GM12872 (cell line): Measurements from ENCODE around the gene TNPO3.

Source experiments
- TF ChIP-seq, protein P1 (sequence below): IDR thresholded peaks from 3 replicates; pipeline ENCODE4 v1.5.1; 2011; ENCODE audit warnings: low read depth, mild to moderate bottlenecking, low read length, moderate library complexity; ENCODE audit not compliant: insufficient read depth

Gene TNPO3

DNA sequence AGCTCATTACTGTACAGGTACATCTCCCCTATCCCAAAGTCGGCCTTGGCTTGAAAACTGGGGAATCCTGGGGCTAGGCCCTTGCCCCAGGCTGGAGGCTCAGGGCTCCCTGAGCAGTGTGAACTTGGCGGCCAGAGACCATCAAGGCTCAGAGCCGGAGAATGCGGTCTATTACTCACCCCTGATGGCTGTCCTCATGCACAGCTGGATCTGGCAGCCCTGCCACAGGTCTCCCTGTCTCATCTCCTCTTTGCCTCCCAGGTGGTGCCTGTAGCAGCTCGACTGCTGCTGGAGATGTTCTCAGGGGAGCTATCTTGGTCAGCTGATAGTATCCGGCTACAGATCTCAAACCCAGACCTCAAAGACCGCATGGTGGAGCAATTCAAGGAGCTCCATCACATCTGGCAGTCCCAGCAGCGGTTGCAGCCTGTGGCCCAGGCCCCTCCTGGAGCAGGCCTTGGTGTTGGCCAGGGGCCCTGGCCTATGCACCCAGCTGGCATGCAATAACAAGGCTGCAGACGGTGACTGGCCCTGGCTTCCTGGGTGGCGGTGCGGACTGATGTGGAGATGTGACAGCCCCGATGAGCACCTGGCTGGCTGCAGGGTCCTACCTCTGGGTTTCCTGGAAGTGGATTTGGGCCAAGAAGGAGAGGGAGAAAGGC lies 106.5 kb downstream of the TNPO3 start:
- TF ChIP-seq, protein P1, sequence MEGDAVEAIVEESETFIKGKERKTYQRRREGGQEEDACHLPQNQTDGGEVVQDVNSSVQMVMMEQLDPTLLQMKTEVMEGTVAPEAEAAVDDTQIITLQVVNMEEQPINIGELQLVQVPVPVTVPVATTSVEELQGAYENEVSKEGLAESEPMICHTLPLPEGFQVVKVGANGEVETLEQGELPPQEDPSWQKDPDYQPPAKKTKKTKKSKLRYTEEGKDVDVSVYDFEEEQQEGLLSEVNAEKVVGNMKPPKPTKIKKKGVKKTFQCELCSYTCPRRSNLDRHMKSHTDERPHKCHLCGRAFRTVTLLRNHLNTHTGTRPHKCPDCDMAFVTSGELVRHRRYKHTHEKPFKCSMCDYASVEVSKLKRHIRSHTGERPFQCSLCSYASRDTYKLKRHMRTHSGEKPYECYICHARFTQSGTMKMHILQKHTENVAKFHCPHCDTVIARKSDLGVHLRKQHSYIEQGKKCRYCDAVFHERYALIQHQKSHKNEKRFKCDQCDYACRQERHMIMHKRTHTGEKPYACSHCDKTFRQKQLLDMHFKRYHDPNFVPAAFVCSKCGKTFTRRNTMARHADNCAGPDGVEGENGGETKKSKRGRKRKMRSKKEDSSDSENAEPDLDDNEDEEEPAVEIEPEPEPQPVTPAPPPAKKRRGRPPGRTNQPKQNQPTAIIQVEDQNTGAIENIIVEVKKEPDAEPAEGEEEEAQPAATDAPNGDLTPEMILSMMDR = no peak

DNA sequence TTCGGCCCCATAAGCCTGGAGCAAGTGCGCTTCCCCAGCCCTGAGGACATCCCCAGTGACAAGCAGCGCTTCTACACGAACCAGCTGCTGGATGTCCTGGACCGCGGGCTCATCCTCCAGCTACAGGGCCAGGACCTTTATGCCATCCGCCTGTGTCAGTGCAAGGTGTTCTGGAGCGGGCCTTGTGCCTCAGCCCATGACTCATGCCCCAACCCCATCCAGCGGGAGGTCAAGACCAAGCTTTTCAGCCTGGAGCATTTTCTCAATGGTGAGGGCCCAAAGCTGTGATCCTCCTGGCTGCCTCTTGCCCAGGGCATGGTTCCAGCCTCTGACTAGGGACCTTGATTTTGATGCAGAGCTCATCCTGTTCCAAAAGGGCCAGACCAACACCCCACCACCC lies 107.1 kb downstream of the TNPO3 start:
- TF ChIP-seq, protein P1 = no peak

DNA sequence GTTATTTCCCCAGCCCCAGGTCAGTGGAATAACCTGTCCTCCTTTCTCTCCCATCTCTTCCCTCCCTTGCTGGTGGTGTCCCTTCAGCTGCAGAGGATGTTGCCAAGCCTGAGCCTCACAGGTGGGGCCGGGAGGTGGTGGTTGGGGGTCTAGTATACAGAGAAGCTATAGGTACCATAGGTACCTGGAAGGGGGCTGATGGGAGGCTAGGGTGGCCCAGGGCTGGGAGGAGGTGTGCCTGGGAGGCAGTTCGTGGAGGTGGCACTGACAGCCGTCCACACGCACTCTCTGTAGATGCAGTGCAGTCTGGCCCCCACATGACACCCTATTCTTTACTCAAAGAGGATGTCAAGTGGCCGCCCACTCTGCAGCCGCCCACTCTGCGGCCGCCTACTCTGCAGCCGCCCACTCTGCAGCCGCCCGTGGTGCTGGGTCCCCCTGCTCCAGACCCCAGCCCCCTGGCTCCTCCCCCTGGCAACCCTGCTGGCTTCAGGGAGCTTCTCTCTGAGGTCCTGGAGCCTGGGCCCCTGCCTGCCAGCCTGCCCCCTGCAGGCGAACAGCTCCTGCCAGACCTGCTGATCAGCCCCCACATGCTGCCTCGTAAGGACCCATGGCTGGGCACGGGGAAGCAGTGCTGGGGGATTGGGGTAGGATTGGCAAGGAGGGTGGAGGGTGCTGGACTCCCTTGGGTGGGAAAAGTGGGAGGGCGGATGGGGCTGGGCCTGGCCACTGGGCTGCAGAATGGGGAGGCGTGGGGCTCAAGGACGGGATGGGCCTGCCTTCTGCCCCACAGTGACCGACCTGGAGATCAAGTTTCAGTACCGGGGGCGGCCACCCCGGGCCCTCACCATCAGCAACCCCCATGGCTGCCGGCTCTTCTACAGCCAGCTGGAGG lies 107.7 kb downstream of the TNPO3 start:
- TF ChIP-seq, protein P1 = peak; percentile 44

DNA sequence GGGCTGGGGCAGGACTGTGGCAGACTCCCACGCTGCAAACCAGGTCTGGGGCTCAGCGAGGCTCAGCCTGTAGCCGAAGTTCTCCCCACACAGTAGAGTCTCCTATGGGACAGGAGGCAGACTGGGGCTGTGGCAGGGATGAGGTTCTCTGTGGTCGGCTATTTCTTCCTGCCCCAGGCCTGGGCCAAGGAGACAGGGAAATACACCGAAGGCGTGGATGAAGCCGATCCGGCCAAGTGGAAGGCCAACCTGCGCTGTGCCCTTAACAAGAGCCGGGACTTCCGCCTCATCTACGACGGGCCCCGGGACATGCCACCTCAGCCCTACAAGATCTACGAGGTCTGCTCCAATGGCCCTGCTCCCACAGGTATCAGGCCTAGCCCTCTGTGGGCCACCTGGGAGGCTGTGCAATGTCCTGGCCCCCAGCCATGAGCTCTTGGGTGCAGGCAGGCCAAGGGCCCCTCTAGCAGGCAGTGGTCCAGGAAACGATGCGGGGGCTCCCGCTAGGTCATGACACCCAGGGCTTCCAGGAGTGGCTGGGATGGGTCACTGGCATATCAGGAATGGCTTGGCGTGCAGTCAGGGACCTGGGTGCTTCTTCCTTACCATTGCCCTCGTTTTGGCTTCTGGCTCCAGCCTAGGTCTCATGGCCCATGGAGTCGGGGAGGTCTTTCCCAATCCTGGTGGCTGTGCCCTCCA lies 109.1 kb downstream of the TNPO3 start:
- TF ChIP-seq, protein P1 = no peak

DNA sequence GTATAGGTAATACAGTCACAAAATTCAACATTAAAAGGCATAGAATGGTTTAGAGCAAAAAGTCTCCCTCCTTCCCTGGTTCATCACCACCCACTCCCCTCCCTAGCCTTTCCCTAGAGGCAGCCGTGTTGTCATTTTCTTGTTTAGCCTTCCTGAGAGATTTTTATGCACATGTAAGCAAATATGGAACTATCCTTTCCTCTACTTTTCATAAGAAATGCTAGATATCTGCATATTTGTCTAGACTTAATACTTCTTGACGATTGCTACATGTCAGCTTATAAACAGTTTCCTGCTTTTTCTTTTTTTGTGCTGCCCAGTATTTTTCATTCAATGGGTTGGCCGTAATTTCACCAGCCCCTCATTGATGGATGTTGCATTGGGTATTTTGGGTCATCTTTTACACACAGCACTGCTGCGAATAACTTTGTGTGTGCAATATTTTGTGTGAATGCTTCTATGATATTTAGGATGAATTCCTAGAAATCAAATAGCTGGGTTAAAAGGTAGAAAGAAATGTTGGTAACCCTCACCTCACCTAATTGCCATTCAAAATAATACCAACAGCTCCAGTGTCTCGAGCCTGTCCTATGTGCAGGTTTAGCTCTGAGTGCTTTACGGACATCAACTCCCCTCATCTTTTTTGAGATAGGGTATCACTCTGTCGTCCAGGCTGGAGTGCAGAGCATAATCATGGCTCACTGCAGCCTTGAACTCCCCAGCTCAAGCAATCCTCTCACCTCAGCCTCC lies 110.2 kb downstream of the TNPO3 start:
- TF ChIP-seq, protein P1 = no peak

DNA sequence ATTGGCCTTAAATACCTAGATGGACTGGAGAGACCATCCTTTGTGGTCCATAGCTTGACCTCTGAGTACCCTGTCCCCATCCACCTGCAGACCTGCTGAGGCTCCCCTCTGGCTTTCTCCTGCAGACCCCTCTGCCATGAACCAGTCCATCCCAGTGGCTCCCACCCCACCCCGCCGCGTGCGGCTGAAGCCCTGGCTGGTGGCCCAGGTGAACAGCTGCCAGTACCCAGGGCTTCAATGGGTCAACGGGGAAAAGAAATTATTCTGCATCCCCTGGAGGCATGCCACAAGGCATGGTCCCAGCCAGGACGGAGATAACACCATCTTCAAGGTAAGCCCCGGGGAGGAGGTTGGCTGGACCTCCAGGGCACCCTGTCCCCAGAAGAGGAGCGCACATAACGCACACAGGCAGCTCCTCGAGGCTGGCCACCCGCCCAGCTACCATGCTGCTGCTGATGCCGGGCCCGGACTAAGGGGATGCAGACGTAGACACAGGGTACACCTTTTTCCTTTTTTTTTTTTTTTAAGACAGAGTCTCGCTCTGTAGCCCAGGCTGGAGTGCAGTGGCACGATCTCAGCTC lies 112.9 kb downstream of the TNPO3 start:
- TF ChIP-seq, protein P1 = no peak
